Tibial artery (tissue), 4 donors: Measurements from ENCODE around the gene SCAPER.
"Not testable (repeated sequence)": the region's sequence is repeated elsewhere in the genome, so short reads cannot be mapped to it uniquely, and the experiment has no call there.

ENCODE experiments used
- DNase-seq, 2 donors: peaks; one replicate each; pipeline ENCODE4 v3.0.0-alpha.2; 2019
- H3K27ac ChIP-seq, 2 donors: fragments of 200-600 bp; sonication (generic) in 1 of 2; 1 replicate in 1 of 2; 2 replicates in 1 of 2; pipeline ENCODE4 v1.5.1; 2018 to 2019; ENCODE audit warnings: mild to moderate bottlenecking in 1 of 2
- H3K27me3 ChIP-seq, 2 donors: fragments of 200-600 bp; sonication (generic) in 1 of 2; one replicate each; pipeline versions ENCODE4 v1.5.1 to v1.6.0; 2016 to 2019
- H3K36me3 ChIP-seq, 3 donors: fragments of 200-600 bp; sonication (generic) in 2 of 3; one replicate each; pipeline ENCODE4 v1.5.1; 2016 to 2019; ENCODE audit warnings: mild to moderate bottlenecking in 2 of 3
- H3K4me1 ChIP-seq, 4 donors: fragments of 200-600 bp; sonication (generic) in 2 of 4; 1 replicate in 3 of 4; 2 replicates in 1 of 4; pipeline ENCODE4 v1.5.1; 2016 to 2019
- H3K4me3 ChIP-seq, 2 donors: fragments of 200-600 bp; sonication (generic) in 1 of 2; 1 replicate in 1 of 2; 2 replicates in 1 of 2; pipeline ENCODE4 v1.5.1; 2018 to 2019; ENCODE audit warnings: mild to moderate bottlenecking in 2 of 2
- H3K9me3 ChIP-seq, 3 donors: fragments of 200-600 bp; sonication (generic) in 1 of 3; one replicate each; pipeline ENCODE4 v1.5.1; 2016 to 2019
- CTCF ChIP-seq, 2 experiments: fragments of 200-600 bp in 1 of 2; fragments of 450-650 bp in 1 of 2; IDR thresholded peaks; one replicate each; pipeline ENCODE4 v1.5.1; 2017 to 2019; ENCODE audit warnings: antibody characterized with exemption in 2 of 2, mild to moderate bottlenecking in 1 of 2, moderate library complexity in 1 of 2
- intact Hi-C: fragments of 100-400 bp; cut with DNase I; formaldehyde crosslinking; loops from one replicate; pipeline ENCODE4 v1.15.0; 2023; ENCODE audit warnings: low total_unique reads

The SCAPER gene

GRCh38 chr15:76905855-76906254 is 715 bp upstream of the SCAPER start:
- Histone ChIP-seq H3K27me3 (no peaks in the 10 kb centered on the region), H3K36me3 (no peaks in the 10 kb centered on the region), H3K4me3 (peak overlapping the region; percentile 94 to 97), H3K27ac (peak overlapping the region; percentile 92 to 96), H3K9me3 (no peaks in the 10 kb centered on the region), H3K4me1 (peaks cover 0 to 28% (median 23%) of the 10 kb centered on the region in 4 donors)
- no peak for TF ChIP-seq CTCF (IDR thresholded peaks at IDR 0.05)
- intact Hi-C loops = no loop called here
- no peak for DNase-seq

GRCh38 chr15:76904461-76905012 is 603 bp downstream of the SCAPER start:
- Histone ChIP-seq H3K36me3 (no peaks in the 10 kb centered on the region), H3K27me3 (no peaks in the 10 kb centered on the region), H3K9me3 (no peaks in the 10 kb centered on the region), H3K4me1 (peaks cover 0 to 28% (median 23%) of the 10 kb centered on the region in 4 donors), H3K4me3 (peak overlapping the region; percentile 94 to 97), H3K27ac (peak overlapping the region; percentile 92 to 96)
- peak in 1 of 2 donors; percentile 38 for DNase-seq
- TF ChIP-seq CTCF (IDR thresholded peaks at IDR 0.05) = no peak
- intact Hi-C loops = no loop called here

- no peaks in the 10 kb centered on the region for H3K27me3 ChIP-seq
- H3K36me3 ChIP-seq = no peaks in the 10 kb centered on the region
- H3K4me1 ChIP-seq = peaks cover 0 to 28% (median 23%) of the 10 kb centered on the region in 4 donors
- DNase-seq = no peak
- no peak overlapping the region for H3K4me3 ChIP-seq
- peak overlapping the region; percentile 44 to 96 for H3K27ac ChIP-seq
- TF ChIP-seq CTCF (IDR thresholded peaks at IDR 0.05) = no peak
- intact Hi-C loops = no loop called here
- no peaks in the 10 kb centered on the region for H3K9me3 ChIP-seq
Measured at GRCh38 chr15:76903251-76903681, 1.9 kb downstream of the SCAPER start.

- Histone ChIP-seq H3K9me3 (no peaks in the 10 kb centered on the region), H3K27ac (no peak overlapping the region), H3K36me3 (no peaks in the 10 kb centered on the region), H3K27me3 (no peaks in the 10 kb centered on the region), H3K4me3 (no peak overlapping the region), H3K4me1 (peaks cover 0 to 28% (median 23%) of the 10 kb centered on the region in 4 donors)
- no peak for TF ChIP-seq CTCF (IDR thresholded peaks at IDR 0.05)
- intact Hi-C loops = no loop called here
- no peak for DNase-seq
Measured at GRCh38 chr15:76901965-76902364, 3.2 kb downstream of the SCAPER start.

GRCh38 chr15:76899931-76900310 is 5.2 kb downstream of the SCAPER start:
- H3K4me3 ChIP-seq, H3K27me3 ChIP-seq, H3K36me3 ChIP-seq, DNase-seq, H3K9me3 ChIP-seq, H3K27ac ChIP-seq, intact Hi-C loops: not testable (repeated sequence)
- H3K4me1 ChIP-seq = peaks cover 0 to 19% (median 13%) of the 10 kb centered on the region in 4 donors

- intact Hi-C loops, H3K36me3 ChIP-seq, H3K9me3 ChIP-seq, DNase-seq, H3K27ac ChIP-seq, H3K27me3 ChIP-seq, H3K4me3 ChIP-seq: not testable (repeated sequence)
- peaks cover 0 to 16% (median 13%) of the 10 kb centered on the region in 4 donors for H3K4me1 ChIP-seq
Measured at GRCh38 chr15:76899176-76899930, 5.8 kb downstream of the SCAPER start.
